CD4-positive, alpha-beta T cell treated with Interleukin-10 for 1 hour (primary cell): ENCODE results near the gene KRT3.
"Not testable (repeated sequence)": the region's sequence is repeated elsewhere in the genome, so short reads cannot be mapped to it uniquely, and the experiment has no call there.

Source experiments
- DNase-seq: peaks from one replicate; pipeline ENCODE4 v3.0.0-alpha.2; 2020

The KRT3 gene

DNA sequence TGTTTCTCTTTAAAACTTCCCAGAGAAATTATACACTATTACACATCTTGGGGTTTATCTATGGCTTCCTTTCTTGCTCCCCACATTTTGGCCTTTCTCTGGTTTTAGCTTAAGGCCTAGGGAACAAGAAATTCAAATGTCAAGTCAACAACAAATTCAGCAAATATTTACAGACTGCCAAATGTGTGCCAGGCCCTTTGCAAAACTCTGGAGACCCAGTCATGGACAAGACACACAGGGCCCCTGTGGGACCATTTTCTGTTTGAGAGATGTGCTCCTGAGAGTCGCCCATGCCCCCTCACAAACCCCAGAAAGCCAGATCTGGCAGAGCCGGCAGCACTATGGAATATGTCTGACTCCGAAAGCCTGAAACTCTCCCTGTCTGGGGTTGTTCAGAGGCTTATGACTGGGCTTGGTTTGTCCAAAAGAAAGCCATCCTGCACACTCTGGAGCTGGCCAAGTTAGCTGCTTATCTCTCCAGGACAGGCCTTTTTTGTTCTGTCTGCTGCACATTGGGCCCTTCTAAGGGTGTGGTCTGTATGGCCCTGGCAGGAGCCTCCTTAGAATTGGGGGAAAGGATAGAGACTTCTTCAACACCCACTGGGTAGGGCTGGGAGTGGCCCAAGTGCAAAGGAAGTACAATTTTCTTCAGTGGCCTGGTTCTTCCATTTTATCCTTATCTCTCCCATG, 1.1 kb upstream of the KRT3 start:
- DNase-seq = no peak

DNA sequence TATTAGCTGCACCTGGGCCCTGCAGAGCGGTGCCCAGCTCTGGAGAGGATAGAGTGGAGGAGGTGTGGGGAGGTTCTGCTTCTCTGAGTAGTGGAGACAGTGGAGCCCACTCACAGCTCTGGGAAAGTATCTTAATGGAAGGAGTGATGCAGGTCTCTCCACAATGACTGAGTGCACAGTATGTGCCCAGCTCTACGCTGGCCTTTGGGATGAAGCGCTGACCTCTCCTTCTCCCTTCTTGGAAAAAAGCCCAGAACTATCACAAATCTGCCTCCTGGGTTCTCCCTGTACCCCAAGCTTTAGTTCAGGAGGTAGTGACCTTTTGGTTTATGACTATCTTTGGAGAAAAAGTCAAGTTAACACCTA, 495 bp upstream of the KRT3 start:
- no peak for DNase-seq

DNA sequence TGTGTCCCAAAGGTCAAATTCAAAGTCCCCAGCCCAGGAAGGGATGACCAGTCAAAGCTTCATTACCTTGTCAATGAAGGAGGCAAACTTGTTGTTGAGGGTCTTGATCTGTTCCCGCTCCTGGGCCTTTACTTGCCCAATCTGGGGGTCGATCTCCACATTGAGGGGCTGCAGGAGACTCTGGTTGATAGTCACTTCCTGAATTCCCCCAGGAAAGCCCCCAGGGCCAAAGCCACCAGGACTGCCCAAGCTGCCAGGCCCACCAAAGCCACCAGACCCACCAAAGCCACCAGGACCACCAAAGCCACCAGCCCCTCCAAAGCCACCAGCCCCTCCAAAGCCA, 614 bp downstream of the KRT3 start:
- not testable (repeated sequence) for DNase-seq

DNA sequence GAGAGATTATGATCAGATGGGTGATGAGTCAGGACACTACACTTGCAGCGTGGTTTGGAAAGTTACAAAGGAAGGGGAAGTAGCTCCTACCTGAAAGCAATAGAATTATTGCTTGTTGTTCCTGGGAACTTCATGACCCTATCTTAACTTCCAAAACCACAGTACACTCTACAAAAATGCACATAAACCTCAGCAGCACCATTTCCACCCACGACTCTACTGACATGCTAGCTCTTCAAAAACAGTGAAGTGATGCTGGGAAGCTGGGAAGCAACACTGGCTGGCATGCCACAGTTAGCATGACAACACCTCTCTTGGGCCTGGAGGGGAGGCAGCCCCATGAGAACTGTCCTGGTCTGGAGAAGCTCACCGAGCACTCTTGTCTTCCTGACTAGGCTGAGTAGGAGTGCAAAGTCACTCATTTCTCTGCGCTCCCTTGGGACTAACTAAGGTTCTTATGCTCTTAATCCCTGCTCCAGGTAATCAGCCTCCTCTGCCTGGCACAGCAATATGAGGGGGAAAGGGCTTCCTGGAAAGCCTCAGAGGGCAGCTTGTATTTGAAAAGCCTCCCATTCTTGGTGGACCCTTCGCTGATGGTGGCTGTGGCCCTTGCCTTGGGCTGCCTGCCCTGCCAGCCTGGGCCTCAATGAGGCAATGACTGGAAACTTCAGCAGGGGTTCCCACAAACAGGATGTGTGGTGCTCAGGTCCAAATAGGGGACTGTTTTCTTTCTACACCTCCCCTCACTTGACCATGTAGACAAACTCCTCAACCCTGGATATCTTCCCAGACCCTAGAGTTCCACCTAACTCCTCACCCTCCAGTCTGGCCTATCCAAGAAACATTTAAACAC, 1.2 kb downstream of the KRT3 start:
- no peak for DNase-seq

DNA sequence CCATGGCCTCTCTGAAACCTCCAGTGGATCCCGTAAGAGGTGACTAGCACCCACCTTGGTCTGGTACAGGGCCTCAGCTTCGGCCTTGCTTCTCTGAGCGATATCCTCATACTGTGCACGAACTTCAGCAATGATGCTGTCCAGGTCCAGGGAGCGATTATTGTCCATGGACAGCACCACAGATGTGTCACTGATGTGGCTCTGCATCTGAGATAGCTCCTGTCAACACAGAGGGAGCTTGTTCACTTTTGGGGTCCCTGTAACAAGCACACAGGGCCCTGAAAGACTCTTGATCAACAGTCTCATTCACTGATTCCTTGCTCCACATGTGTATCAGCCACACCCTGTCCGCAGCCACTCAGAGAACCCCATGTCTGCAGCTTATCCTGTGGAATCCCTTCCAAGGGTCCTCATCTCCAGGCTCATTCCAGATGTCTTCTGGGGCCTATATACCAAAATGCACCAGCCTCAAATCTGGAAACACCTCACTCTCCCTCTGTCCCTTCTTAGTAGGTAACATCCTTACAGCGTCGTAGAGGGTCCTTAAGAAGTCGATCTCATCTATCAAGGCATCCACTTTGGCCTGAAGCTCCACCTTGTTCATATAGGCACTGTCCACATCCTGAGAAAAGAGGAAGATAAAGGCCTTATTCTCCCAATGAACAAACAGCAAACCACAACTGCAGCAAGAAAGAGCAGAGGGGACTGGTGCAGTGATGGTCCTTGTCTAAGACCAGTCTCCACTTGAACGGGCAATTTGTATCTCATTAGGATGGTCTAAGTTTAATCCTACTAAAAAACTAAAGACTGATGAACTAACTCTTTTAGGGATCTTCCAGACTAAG, 3.5 kb downstream of the KRT3 start:
- DNase-seq = no peak

DNA sequence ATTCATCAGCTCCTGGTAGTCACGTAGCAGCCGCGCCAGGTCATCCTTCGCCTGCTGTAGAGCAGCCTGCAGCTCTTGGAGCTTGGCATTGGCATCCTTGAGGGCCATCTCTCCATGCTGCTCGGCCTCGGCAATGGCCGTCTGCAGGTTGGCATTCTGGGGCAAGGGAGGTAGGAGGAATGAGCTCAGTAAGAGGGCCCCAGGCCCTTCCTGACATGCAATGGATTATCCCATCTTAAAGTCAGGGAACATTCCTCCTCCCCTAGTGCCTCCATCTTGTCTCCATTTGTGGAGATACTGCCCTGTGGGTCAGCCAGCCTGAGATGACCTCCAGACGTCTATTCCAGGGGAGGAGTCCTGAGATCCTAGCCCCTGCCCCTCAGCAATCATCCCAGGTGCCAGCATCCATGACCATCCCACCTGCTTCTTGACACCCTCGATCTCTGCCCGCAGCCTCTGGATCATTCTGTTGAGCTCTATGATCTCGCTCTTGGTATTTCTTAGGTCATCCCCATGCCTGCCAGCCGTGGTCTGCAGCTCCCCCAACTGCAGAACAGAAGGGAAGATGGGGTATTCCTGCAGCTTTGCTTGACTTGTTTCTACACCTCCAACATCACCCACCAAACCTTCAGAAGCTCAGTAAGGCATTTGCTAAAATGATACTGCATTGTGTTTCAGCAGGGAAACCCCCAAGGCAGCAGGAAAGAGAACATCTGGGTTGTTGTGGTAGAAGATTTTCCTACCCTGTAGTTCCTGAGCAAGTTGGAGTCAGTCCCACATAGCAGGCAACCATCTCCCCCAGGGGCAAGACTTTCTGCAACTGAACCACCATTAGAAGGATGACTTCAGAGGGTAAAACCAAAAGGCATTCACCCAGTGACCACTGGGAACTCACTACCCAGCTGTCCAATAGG, 4.4 kb downstream of the KRT3 start:
- DNase-seq = no peak

DNA sequence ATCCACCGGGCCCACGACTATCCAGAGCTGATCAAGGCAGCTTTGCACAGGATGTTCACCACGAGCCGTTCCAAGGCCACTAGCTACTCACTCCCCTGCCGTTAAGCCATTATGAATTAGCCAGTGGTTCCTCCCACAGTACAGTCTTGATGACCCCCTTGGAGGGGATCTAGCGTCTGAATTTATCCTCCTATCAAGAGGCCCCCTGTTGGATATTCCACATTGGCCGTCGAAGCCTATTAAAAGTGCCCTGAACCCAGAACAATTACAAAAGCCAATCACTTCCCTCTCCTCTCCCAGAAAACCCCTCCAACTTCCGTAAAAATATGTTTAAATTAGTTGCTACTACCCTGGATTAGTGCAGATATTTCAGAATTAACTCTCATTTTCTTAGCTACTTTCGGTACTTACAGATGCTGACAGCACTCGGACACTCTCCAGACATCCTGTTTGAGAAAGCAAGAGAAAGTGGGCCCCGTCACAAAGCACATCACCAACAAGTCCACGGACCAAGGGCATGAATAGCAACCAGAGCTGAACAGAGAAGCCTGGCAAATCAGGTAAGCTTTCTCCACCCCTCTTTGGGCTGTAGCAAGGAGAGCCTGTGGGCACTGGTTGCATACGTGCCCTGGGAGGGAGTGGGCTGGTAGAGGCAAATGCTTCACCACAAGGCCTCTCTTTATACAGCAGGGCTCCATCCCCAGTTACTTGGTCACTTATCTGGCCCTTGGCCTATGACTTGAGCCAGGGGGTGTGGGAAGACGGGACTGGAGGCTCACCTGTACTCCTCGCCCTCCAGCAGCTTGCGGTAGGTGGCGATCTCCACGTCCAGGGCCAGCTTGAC, 5.3 kb downstream of the KRT3 start:
- DNase-seq = no peak

DNA sequence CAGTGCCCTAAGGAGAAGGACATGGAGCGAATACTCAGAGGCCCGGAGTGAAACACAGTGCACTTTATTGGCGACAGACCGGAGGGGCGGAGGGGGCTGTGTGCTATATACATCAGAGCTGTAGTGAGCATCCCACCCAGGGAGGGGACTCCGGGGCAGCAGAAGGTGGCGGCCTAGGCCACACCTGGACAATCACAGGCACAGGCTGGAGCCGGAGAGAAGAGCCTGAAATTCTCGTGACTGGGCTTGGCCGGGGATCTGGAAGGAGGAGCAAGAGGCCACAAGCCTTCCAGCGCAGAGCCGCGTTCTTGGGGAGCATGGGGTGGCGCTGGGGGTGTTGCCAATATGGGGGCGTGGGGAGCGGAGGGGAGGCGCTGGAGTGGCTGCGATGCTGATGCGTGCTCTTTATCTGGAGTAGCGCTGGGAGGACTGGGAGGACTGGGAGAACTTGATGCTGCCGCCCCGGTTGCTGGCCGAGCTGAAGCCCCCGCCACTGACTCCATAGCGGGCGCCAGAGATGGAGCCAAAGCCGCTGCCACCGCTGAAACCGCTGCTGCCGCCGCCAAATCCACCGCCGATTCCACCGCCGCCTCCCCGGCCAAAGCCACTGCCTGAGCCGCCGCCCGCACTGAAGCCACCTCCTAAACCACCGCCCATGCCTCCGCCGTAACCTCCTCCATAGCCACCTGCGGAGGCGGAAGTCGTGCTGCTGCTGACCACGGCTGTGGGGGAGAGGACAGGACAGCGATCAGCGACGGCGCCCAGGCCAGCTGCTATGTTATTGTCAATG, 6.1 kb downstream of the KRT3 start:
- no peak for DNase-seq

DNA sequence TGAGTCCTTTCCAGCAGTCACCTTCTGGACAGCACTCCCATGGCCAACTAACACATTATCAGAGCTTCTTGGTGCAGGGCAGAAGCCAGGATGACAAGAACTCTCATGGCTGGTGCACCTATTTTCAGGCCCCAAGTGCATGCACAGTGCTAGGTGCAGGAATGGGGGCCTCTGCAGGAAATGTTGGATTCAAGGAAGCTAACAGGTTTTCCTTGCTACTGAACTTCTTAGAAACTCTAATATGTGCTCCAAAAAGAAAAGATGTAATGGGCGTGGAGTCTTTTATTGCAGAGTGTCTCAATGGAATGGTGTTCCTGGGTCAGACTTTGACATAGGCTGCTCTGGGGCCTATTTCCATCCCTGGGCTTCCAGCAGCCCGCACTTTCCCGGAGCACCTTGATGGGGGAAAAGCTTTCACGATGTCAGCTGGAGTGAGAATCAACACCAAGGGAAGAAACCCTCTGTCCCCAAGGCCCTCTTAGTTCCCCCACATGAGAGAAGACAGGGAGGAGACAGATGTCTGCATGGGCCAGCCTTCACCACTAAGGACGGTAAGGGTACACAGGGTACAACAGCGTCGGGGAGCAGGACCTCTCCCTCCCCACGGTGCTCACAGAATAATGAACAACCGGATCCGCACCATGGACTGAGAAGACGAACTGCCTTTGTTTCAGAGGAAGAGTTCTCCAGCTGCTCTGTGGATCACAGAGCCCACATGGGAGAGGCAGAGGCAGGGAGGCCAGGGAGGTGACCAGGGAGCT, 6.9 kb downstream of the KRT3 start:
- no peak for DNase-seq

DNA sequence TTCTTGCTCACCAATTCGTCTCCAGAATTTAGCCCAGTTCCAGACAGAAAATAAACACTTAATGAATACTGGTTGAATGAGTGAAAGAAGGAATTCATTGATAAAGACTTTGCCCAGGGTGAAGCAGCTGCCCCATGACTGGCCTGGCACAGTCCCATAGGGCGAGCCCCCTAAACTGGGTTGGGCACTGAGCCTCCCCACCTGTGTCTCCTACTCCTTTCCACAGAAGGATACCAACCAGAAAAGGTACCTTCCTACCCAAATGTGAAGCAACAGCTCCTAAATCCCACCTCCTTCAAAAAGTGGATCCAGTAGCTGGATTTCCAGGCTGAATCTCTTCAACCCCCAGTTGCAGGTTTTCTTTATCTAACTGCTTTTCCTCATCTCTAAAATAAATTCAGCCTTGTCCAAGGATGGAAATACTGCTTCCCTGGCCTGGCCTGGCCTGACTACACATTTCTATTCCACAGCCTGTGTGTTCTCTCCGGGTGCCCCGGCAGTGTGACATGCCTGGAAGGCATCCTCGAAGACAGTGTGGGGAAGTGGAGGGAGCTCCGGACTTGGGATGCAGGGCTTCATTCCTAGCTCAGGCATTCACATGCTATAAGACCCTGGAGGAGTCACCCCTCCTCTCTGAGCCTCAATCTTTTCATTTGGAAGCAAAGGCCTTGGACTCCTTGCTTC, 7.6 kb downstream of the KRT3 start:
- DNase-seq = no peak

DNA sequence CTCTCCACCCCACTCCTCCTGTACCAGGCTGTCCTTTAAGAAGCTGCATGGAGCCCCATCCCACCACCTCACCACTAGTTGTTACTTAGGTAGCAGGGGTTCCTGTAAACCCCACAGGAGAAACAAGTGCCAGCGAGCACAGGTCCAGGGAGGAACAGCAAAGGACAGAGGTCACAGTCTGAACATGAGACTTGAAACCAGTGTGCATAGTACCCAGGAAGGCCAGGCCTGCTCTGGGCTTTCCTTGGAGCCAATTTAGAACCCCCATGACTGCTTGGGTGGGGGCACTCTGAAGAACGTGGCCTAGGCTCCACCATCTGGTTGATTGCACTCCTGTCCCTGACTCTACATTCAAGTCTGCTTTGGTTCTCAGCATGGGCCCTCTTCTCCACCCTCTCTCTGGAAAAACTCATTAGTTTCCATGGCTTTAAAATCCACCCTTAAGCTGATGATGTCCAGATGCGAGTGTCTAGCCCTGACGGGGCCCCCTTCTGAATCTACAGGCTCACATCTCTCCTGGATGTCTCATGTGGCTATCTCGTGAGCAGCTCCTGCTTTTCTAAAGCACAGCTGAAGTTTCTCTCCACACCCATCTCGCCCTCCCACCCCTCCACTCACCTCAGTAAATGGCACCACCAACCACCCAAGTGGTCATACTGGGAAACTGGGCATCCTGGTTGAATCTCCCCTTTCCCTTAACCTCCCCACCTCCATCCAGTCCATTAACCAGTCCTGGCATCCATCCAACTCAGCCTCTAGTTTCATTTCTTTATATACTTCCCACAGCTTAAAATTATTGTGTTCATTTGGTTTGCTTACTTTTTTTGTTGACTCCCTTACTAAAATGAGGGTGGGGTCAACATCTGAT, 8.4 kb downstream of the KRT3 start:
- DNase-seq = no peak

DNA sequence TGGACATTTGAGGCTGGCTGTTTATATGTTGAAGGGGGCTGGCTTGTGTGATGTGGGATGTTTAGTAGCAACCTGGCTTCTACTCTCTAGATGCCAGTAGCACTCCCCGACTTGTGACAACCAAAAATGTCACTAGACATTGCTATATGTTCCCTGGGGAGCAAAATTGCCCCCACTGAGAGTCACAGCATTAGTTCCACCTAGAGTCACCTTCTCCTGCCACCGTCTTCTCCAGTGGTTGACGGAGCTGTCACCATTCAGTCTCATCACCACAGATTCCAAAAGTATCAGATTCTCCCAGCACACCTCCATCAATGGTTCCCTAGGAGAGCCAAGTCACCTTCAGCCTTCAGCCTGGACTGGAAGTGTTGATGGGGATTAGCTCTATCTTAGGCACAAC, 11.0 kb downstream of the KRT3 start:
- no peak for DNase-seq

DNA sequence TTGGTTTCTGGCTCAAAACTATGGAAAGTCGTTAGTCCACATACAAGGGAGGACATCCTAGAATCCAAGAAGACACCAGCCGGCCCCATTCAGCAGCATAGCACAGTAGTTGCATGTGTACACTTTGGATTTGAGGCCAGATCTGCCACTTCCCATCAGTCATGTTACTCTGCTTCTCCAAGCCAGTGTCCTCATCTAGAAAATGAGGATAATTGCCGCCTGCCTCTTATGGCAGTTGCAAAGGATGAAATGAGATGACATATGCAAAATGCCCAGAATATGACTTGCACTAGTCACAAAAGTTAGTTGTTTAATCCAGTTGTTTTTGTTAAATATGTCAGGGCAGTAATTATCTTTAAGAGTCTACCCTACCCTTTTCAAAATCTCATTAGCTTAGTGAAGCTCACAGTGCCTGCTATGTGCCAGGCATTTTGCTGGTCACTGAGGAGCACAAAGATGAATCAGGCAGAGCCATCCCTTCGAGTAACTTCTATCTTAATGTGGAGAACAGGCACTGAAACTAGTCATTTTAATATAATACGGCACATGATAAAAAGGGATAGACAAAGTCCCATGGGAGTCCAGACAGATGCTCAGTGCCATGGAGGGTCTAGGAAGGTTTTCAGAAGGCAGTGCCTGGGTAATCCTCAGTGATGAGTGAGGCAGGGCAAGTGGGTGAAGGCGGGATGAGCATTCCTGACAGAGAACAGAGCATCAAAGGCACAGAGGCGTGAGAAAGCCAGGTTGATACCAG, 12.2 kb downstream of the KRT3 start:
- no peak for DNase-seq

DNA sequence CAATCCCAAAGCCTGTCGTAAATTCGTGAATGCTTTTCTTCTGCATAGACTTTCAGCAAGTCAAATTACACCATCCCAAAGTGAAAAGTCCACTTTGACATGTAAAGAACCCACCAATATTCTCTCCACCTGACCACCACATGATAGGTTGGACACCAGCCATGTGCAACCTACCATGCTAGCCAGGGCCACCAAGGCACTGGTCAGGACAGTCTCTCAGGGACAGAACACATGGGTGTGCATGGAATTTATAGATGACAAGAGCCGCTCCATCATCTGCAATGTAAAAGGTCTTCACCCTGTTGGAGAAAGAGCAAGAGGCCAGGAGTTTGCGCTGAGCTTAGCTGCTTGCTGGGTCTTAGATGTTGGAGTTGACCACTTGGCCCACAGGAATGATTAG, 13.4 kb downstream of the KRT3 start:
- DNase-seq = no peak

DNA sequence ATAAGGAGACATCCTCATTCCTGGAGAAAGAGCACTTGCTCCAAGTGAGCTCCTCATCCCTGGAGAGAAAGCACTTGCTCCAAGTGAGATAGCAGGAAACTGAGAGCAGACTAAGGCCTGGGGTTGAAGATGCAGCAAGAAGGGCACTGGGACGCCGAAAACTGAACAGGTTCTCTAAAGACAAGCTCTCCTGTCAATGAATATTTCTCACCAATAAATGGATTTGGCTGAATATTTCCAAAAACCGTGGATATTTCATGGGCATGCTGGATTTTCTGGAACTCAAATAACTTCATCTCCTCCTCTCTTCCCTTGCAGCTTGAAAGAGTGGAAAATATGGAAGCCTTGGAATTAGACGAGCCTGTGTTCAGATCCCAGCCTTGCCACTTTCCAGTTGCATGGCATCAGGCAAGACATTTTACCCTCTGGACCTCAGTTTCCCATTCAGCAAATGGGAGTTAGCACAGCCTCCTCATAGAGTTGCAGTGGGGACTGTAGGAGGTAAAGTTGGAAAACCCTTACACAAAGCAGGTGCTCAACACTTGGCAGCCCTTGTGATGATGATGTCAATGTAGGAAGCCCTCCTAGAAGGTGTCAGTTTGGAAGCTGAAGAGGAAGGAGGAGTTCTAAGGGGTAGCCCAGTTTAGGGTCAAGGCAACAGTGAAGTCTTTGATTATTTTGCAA, 14.4 kb downstream of the KRT3 start:
- DNase-seq = no peak

DNA sequence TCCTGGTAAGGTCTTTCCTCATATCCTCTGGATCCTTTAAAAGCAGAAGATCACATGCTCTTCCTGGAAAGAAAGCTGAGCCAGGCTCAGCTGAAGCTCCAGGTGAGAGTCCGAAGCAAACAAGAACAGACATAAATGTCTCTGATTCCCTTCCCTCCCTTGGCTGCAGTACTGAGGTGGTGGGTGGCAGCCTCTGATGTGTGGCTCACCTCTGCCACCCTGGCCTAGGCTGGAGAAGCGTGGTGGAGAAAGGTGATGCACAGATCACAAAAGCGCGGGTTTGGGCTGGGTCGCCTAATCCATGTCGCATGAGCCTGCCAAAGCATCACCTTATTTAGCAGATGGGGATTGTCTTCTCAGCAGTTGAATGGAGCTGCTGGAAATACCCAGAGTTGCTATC, 16.0 kb downstream of the KRT3 start:
- DNase-seq = no peak

DNA sequence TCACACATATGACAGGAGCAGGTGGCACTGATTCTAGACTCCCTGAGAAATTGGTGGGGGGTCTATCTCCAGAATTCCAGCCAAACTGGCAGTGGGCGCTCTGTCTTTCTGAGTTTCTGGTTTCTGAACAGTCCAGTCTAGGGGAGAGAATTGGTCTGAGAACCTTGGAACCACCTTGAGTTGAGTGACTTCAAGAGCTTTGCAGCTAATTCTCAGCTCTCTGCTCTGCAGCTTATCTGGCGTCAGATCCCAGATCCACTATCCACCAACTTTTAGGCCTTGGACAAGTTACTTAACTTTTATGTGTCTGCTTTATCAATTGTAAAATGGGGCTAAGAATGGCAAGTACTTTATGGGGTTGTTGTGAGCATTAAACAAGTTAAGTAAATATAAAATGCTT, 17.1 kb downstream of the KRT3 start:
- no peak for DNase-seq
